Lung (tissue), 12 donors: ENCODE data around the gene PLD4. TPM values are rescaled to one million over a fixed set of nuclear protein-coding genes. Genes with fewer than 3 reads are reported as not detected.
"Not testable (repeated sequence)": the region's sequence is repeated elsewhere in the genome, so short reads cannot be mapped to it uniquely, and the experiment has no call there.

Experiments used
- ATAC-seq: fragments of 200-7000 bp; cut with Tn5 transposase; one replicate; pipeline ENCODE4 v1.9.1; 2020; ENCODE audit warnings: moderate number of reproducible peaks; ENCODE audit not compliant: insufficient read depth, low FRiP score
- DNase-seq, 3 donors: peaks; one replicate each; pipeline ENCODE4 v3.0.0-alpha.2; 2013 to 2017
- H3K27ac ChIP-seq, 2 donors: one replicate each; pipeline ENCODE4 v1.5.1; 2013; ENCODE audit warnings: mild to moderate bottlenecking in 2 of 2, moderate library complexity in 2 of 2, control low read depth in 1 of 2, inconsistent platforms in 1 of 2, low read depth in 1 of 2, low read length in 1 of 2
- H3K27me3 ChIP-seq, 3 donors: one replicate each; pipeline ENCODE4 v1.5.1; 2013; ENCODE audit warnings: low read length in 2 of 3; ENCODE audit not compliant: control insufficient read depth in 3 of 3, insufficient read depth in 3 of 3
- H3K36me3 ChIP-seq, 4 donors: one replicate each; pipeline ENCODE4 v1.5.1; 2013; ENCODE audit warnings: low read length in 4 of 4, mild to moderate bottlenecking in 1 of 4, moderate library complexity in 1 of 4; ENCODE audit not compliant: control insufficient read depth in 4 of 4, insufficient read depth in 4 of 4
- H3K4me1 ChIP-seq, 5 donors: one replicate each; pipeline ENCODE4 v1.5.1; 2013; ENCODE audit warnings: low read length in 5 of 5, mild to moderate bottlenecking in 2 of 5, moderate library complexity in 1 of 5; ENCODE audit not compliant: control insufficient read depth in 5 of 5, insufficient read depth in 5 of 5
- H3K4me3 ChIP-seq: one replicate; pipeline ENCODE4 v1.5.1; 2013; ENCODE audit warnings: mild to moderate bottlenecking, control low read depth, moderate library complexity
- H3K9ac ChIP-seq, 2 donors: one replicate each; pipeline ENCODE4 v1.5.1; 2013; ENCODE audit warnings: low read length in 2 of 2, control low read depth in 1 of 2; ENCODE audit not compliant: insufficient read depth in 1 of 2
- H3K9me3 ChIP-seq, 4 donors: one replicate each; pipeline ENCODE4 v1.5.1; 2013; ENCODE audit warnings: low read length in 3 of 4, mild to moderate bottlenecking in 1 of 4, moderate library complexity in 1 of 4; ENCODE audit not compliant: control insufficient read depth in 4 of 4, insufficient read depth in 3 of 4
- CTCF ChIP-seq: IDR thresholded peaks from 2 replicates; pipeline ENCODE4 v1.5.1; 2012; ENCODE audit warnings: mild to moderate bottlenecking; ENCODE audit errors: control extremely low read depth, extremely low read depth
- WGBS, 2 donors: extraction: QIAGEN DNeasy Blood & Tissue Kit; methylation state at CpG; one replicate each; pipeline ENCODE4 v1.1.7; 2013; 5-methylcytosine and 5-hydroxymethylcytosine counted together
- polyA plus RNA-seq, 2 donors: library from polyadenylated mRNA; stranded (reverse); fragments of 200-250 nt; gene quantifications; one replicate each; pipeline ENCODE4 v1.2.1, GENCODE V29; 2013
- total RNA-seq, 2 donors: library from RNA; depleted of rRNA in 1 of 2; stranded (reverse); fragments of >200 nt in 1 of 2; gene quantifications; one replicate each; pipeline ENCODE4 v1.2.1, GENCODE V29; 2014 to 2021
- donor health status: control.
- donor health status: control.
- donor health status: Bipolar disorder and iron deficiency.
- donor health status: healthy.
- donor health status: DM: yes; HTN: yes; CAD: no.

PLD4 gene
- total and polyA plus RNA-seq, 4 donors, result 0.71 to 6.3 (median 0.88) TPM

GRCh38 chr14:104882991-104883660 lies 41.6 kb upstream of the PLD4 start:
- Histone ChIP-seq H3K4me3 (no peak overlapping the region), H3K27ac (no peak overlapping the region), H3K4me1 (peaks cover 0 to 3% (median 0%) of the 10 kb centered on the region in 5 donors), H3K36me3 (peaks cover 0 to 57% (median 7%) of the 10 kb centered on the region in 4 donors), H3K9me3 (no peaks in the 10 kb centered on the region), H3K27me3 (no peaks in the 10 kb centered on the region), H3K9ac (no peak overlapping the region)
- DNase-seq (no peak), ATAC-seq (no peak)
- 90% methylated on average over 30 to 38 of the region's 38 CpGs for WGBS, 2 donors
- TF ChIP-seq CTCF, result no peak

GRCh38 chr14:104883681-104884361 lies 40.9 kb upstream of the PLD4 start:
- no peak overlapping the region for H3K27ac ChIP-seq
- no peak for DNase-seq
- no peak for TF ChIP-seq CTCF
- peaks cover 0 to 3% (median 0%) of the 10 kb centered on the region in 5 donors for H3K4me1 ChIP-seq
- H3K9me3 ChIP-seq, result no peaks in the 10 kb centered on the region
- ATAC-seq, result no peak
- H3K36me3 ChIP-seq, result peaks cover 0 to 52% (median 7%) of the 10 kb centered on the region in 4 donors
- H3K27me3 ChIP-seq, result no peaks in the 10 kb centered on the region
- 91 to 94% methylated on average over 41 to 49 of the region's 49 CpGs for WGBS, 2 donors
- H3K4me3 ChIP-seq, result no peak overlapping the region
- H3K9ac ChIP-seq, result no peak overlapping the region

GRCh38 chr14:104884381-104884780 lies 40.3 kb upstream of the PLD4 start:
- not testable (repeated sequence) for H3K9me3 ChIP-seq, ATAC-seq, H3K9ac ChIP-seq, H3K4me3 ChIP-seq, DNase-seq, H3K27ac ChIP-seq, H3K27me3 ChIP-seq, H3K4me1 ChIP-seq
- H3K36me3 ChIP-seq, result peaks cover 0 to 53% (median 7%) of the 10 kb centered on the region in 4 donors
- 89 to 92% methylated on average over 28 to 30 of the region's 34 CpGs for WGBS, 2 donors

DNA sequence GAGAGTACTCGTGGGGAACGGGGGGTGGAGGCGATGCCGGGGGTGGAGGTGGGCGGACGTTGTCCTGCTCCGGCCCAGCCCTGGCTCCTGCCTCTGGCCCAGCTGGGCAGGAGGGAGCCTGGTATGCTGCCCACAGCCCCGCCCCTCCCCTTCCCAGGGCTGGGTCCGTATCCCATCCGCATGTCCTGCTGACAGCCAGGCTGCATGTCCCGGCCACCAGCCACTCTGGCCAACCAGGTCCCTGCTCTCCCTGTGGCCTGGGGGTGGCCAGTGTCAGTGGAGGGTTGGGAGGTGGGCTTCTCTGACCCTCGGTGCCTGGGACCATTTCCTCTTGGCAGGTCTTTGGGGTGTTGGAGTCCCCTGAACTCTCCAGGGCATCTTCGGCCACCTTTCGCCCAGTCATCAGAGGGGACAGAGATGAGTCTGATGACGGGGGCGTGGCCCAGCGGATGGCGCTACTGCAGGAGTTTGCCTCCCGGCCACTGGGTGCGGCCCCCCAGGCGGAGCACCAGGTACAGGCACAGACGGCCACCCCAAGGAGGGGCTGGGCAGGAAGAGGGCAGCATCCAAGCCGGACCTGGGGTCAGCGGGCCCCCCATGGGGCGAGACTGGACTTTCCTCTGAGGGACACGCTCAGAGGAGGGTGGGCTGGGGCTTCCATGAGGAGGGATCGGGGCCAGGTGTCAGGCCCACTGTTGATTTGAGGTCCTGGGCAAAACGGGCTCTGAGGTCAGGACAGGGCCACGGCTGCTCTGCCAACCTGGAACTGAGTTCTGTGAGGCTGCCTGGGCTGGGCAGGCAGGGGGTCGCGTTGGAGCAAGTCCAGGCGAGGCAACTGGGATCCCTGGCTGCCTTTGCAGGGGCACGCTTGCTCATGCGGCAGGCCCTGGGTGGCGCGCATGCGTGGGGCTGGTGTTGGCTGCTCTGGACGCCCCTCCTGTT lies 39.4 kb upstream of the PLD4 start:
- DNase-seq, result no peak
- WGBS, 2 donors, result 93 to 95% methylated on average over 37 to 38 of the region's 38 CpGs
- peaks cover 0 to 52% (median 5%) of the 10 kb centered on the region in 4 donors for H3K36me3 ChIP-seq

More for the DNA sequence above, 39.4 kb upstream of the PLD4 start:
- no peak overlapping the region for H3K4me3 ChIP-seq
- no peak for ATAC-seq
- TF ChIP-seq CTCF, result no peak
- no peak overlapping the region for H3K27ac ChIP-seq
- H3K27me3 ChIP-seq, result no peaks in the 10 kb centered on the region
- no peak overlapping the region for H3K9ac ChIP-seq
- H3K4me1 ChIP-seq, result peaks cover 0 to 3% (median 0%) of the 10 kb centered on the region in 5 donors
- H3K9me3 ChIP-seq, result no peaks in the 10 kb centered on the region
